Measurements from ENCODE around the gene LAD1. TPM values are rescaled to one million over a fixed set of nuclear protein-coding genes. Genes with fewer than 3 reads are reported as not detected.

The LAD1 gene
- total and polyA plus RNA-seq, 2 of the 13 experiments (the other 11 are each of a cell fraction or from before 2014, with no cell fraction given), result 10.8 to 65.6 TPM

- TF ChIP-seq AHDC1 (CRISPR knock-in tag; IDR thresholded peaks at IDR 0.05; ENCODE audit: borderline replicate concordance) (no peak), SRSF4 (IDR thresholded peaks at IDR 0.05; ENCODE audit: low read depth, low read length, poor library complexity, severe bottlenecking) (no peak), ZNF768 (CRISPR knock-in tag; IDR thresholded peaks at IDR 0.05) (no peak)
Observed at GRCh38 chr1:201335901-201336300, 63.2 kb downstream of the LAD1 start (continued).

DNA sequence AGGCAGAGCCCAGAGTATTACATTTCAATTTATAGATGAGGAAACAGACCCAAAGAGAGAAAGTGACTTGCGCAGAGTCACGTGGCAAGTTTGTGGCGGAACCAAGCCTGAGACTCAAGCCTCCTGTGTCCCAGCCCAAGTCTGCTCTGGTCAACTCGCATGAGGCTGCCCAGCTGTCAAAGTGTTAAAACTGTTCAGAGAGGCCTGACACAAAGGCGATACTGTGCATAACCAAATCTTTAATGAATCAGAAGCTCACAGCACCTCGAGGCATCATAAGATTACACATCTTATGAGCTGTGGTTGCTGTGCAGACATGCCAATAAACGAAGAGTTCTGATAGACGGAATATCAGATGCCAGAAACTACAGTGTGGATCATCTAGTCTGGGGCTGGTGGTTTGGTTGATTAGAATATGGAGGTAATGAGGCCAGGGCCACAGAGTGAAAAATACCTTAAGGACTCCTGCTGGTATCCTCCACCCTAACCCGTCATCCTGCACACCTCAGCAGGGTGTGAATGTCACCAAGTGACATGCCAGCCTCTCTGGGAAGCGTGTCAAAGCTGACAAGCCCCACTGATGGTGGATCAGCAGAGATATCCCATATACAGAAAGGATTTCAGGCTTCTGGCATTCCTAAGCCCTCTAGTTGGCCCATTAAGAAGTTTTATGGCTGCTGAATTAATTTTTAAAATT, 63.8 kb downstream of the LAD1 start:
- peaks cover 0 to 5% of the 10 kb centered on the region in 2 experiments; a peak in 1 of 5 replicates for H3K27me3 ChIP-seq (ENCODE audit: control insufficient read depth in 1 of 2, insufficient read depth in 2 of 2, low read length in 2 of 2)
- H3K27ac ChIP-seq (ENCODE audit: extremely low read length, insufficient read depth, low read length), result no peak overlapping the region
- no peaks in the 10 kb centered on the region for H3K36me3 ChIP-seq (replicated peaks in 1 of 2; ENCODE audit: control insufficient read depth in 1 of 2, insufficient read depth in 2 of 2, low read length in 2 of 2)
- CTCF ChIA-PET (ENCODE audit: low intra/inter-chr PET ratio, low total read pairs), result no interaction called here
- POLR2A ChIA-PET, result no interaction called here
- no peak overlapping the region for H3K4me2 ChIP-seq (ENCODE audit: low read depth, low read length)
- H2AFZ ChIP-seq (ENCODE audit: low read length), result no peak overlapping the region
- H3K79me2 ChIP-seq (ENCODE audit: insufficient read depth, low read length), result no peaks in the 10 kb centered on the region
- ATAC-seq, result no peak
- FAIRE-seq, result no peak
- no peaks in the 10 kb centered on the region for H3K4me1 ChIP-seq (ENCODE audit: insufficient read depth, low read length)
- H3K4me3 ChIP-seq (replicated peaks in 1 of 3; ENCODE audit: insufficient read depth in 1 of 3, low read depth in 2 of 3, low read length in 3 of 3), result no peak overlapping the region
- DNase-seq (ENCODE audit: low spot score), result no peak
- intact Hi-C loops (cut with micrococcal nuclease; ENCODE audit: unreplicated experiment), result no loop called here
- no peak overlapping the region for H3K9ac ChIP-seq (ENCODE audit: insufficient read depth, low read depth, low read length)
- no peaks in the 10 kb centered on the region for H3K9me3 ChIP-seq (ENCODE audit: low read length)
- WGBS (ENCODE audit: low lambda C conversion rate), result 23% methylated on average over 10 of the region's 10 CpGs
- BruUV-seq (replicated peaks), result no TSS peak
- no peaks in the 10 kb centered on the region for H4K20me1 ChIP-seq (ENCODE audit: insufficient read depth, low read length)
- TF ChIP-seq NKX3-1 (CRISPR knock-in tag; IDR thresholded peaks at IDR 0.05) (no peak), ZMAT3 (CRISPR knock-in tag; conservative IDR thresholded peaks at IDR 0.05) (no peak), IRF1 (CRISPR knock-in tag; IDR thresholded peaks at IDR 0.05; ENCODE audit: low read depth) (no peak), ATF5 (CRISPR knock-in tag; IDR thresholded peaks at IDR 0.05; ENCODE audit: low read depth) (no peak), ZZZ3 (CRISPR knock-in tag; IDR thresholded peaks at IDR 0.05; ENCODE audit: borderline replicate concordance) (no peak)
- in situ Hi-C loops (cut with HindIII; ENCODE audit: extremely low pct_ligation_motif_present, low pct_unique_long_range_greater_than_20kb), result no loop called here

Data from HepG2 (cell line).